ENCODE measurements around the gene CROCC.
"Not testable (repeated sequence)": the region's sequence is repeated elsewhere in the genome, so short reads cannot be mapped to it uniquely, and the experiment has no call there.

CROCC gene

GRCh38 chr1:16938351-16939321 lies 16.9 kb downstream of the CROCC start:
- DNase-seq (ENCODE audit: low spot score): no peak

GRCh38 chr1:16939386-16940180 lies 17.9 kb downstream of the CROCC start:
- not testable (repeated sequence) for DNase-seq (ENCODE audit: low spot score)

GRCh38 chr1:16944038-16944437 lies 22.3 kb downstream of the CROCC start:
- no peak for DNase-seq (ENCODE audit: low spot score)

- not testable (repeated sequence) for DNase-seq (ENCODE audit: low spot score)
Observed at GRCh38 chr1:16945512-16945911, 23.8 kb downstream of the CROCC start.

- DNase-seq (ENCODE audit: low spot score): not testable (repeated sequence)
Observed at GRCh38 chr1:16946185-16946584, 24.5 kb downstream of the CROCC start.

GRCh38 chr1:16946646-16947045 lies 24.9 kb downstream of the CROCC start:
- DNase-seq (ENCODE audit: low spot score): no peak

- not testable (repeated sequence) for DNase-seq (ENCODE audit: low spot score)
Observed at GRCh38 chr1:16948282-16948891, 26.7 kb downstream of the CROCC start.

- not testable (repeated sequence) for DNase-seq (ENCODE audit: low spot score)
Observed at GRCh38 chr1:16949026-16949425, 27.3 kb downstream of the CROCC start.

- not testable (repeated sequence) for DNase-seq (ENCODE audit: low spot score)
Observed at GRCh38 chr1:16952376-16952775, 30.6 kb downstream of the CROCC start.

GRCh38 chr1:16954579-16954978 lies 32.8 kb downstream of the CROCC start:
- no peak for DNase-seq (ENCODE audit: low spot score)

GRCh38 chr1:16955186-16955585 lies 33.5 kb downstream of the CROCC start:
- no peak for DNase-seq (ENCODE audit: low spot score)

- no peak for DNase-seq (ENCODE audit: low spot score)
Observed at GRCh38 chr1:16956775-16957174, 35.0 kb downstream of the CROCC start.

GRCh38 chr1:16957731-16958130 lies 36.0 kb downstream of the CROCC start:
- no peak for DNase-seq (ENCODE audit: low spot score)

- no peak for DNase-seq (ENCODE audit: low spot score)
Observed at GRCh38 chr1:16958475-16958874, 36.7 kb downstream of the CROCC start.

- DNase-seq (ENCODE audit: low spot score): peak; percentile 63
Observed at GRCh38 chr1:16960560-16961296, 39.0 kb downstream of the CROCC start.

- DNase-seq (ENCODE audit: low spot score): no peak
Observed at GRCh38 chr1:16961297-16962133, 39.8 kb downstream of the CROCC start.

GRCh38 chr1:16964169-16964568 lies 42.4 kb downstream of the CROCC start:
- not testable (repeated sequence) for DNase-seq (ENCODE audit: low spot score)

- no peak for DNase-seq (ENCODE audit: low spot score)
Observed at GRCh38 chr1:16965486-16966067, 43.8 kb downstream of the CROCC start.

GRCh38 chr1:16966282-16966681 lies 44.6 kb downstream of the CROCC start:
- no peak for DNase-seq (ENCODE audit: low spot score)

GRCh38 chr1:16967095-16967575 lies 45.4 kb downstream of the CROCC start:
- DNase-seq (ENCODE audit: low spot score): no peak

All from hematopoietic multipotent progenitor cell treated with erythropoietin and hydrocortisone succinate and interleukin-3 and kit ligand, for 15 days (in vitro differentiated cells).